K562 (cell line): ENCODE measurements around the gene PCSK5. TPM values are rescaled to one million over a fixed set of nuclear protein-coding genes. Genes with fewer than 3 reads are reported as not detected.
A peak's percentile ranks its signal among the peaks of the same experiment; 100 is the strongest.

ENCODE experiments used
- ATAC-seq: fragments of 200-7000 bp; cut with Tn5 transposase; 3 replicates; pipeline ENCODE4 v1.9.1; 2020; ENCODE audit warnings: moderate library complexity
- BruUV-seq: library from RNA; stranded (reverse); fragments of 400-500 nt; replicated peaks from 2 replicates; lab custom pipeline; 2021; lab: Mats Ljungman, UMichigan
- CTCF ChIA-PET: fragments of 300-600 bp; formaldehyde crosslinking; extraction: SDS; loops from one replicate; lab custom pipeline; 2021; ENCODE audit warnings: low intra/inter-chr PET ratio; lab: Yijun Ruan, JAX
- POLR2A ChIA-PET: fragments of 300-600, 350-650 bp; sonication (Branson Sonifier 250); formaldehyde crosslinking; extraction: SDS; loops from one replicate; lab custom pipeline; 2021; ENCODE audit warnings: antibody characterized with exemption, inconsistent platforms; lab: Yijun Ruan, JAX
- DNase-seq, 4 experiments: peaks; one replicate each; pipeline versions ENCODE4 v3.0.0 to v3.0.0-alpha.2; 2011 to 2018; ENCODE audit warnings: low spot score in 3 of 4, mixed read lengths in 3 of 4; ENCODE audit errors: extremely low read depth in 1 of 4
- FAIRE-seq: peaks from 2 replicates; lab custom pipeline; 2011; peaks lifted over from hg19 to GRCh38; lab: Jason Lieb, UNC
- H2AFZ ChIP-seq: 2 replicates; pipeline ENCODE4 v1.6.0; 2011; ENCODE audit warnings: low read depth, low read length, control low read depth, inconsistent platforms
- H3K27ac ChIP-seq: fragments of 200-600 bp; 3 replicates; pipeline ENCODE4 v1.8.0; 2011; ENCODE audit warnings: low read depth, mild to moderate bottlenecking, control low read depth, inconsistent platforms, low read length, moderate library complexity, mixed read lengths; ENCODE audit errors: extremely low read depth
- H3K27me3 ChIP-seq, 2 experiments: fragments of 300-600 bp in 1 of 2; 2 replicates in 1 of 2; 3 replicates in 1 of 2; pipeline versions ENCODE4 v1.6.0 to v1.8.0; 2011; ENCODE audit warnings: inconsistent platforms in 2 of 2, low read length in 2 of 2, mild to moderate bottlenecking in 1 of 2, mixed read lengths in 1 of 2, moderate library complexity in 1 of 2; ENCODE audit not compliant: control insufficient read depth in 2 of 2, insufficient read depth in 2 of 2
- H3K36me3 ChIP-seq: fragments of 300-600 bp; 3 replicates; pipeline ENCODE4 v1.8.0; 2011; ENCODE audit warnings: mild to moderate bottlenecking, low read length, inconsistent platforms; ENCODE audit not compliant: control insufficient read depth, insufficient read depth
- H3K4me1 ChIP-seq, 2 experiments: fragments of 200-600 bp in 1 of 2; replicated peaks in 1 of 2; 2 replicates in 1 of 2; 3 replicates in 1 of 2; pipeline versions ENCODE4 v1.5.1 to v1.8.0; 2011; ENCODE audit warnings: inconsistent platforms in 2 of 2, low read length in 2 of 2, mild to moderate bottlenecking in 1 of 2, mixed read lengths in 1 of 2, moderate library complexity in 1 of 2; ENCODE audit not compliant: control insufficient read depth in 2 of 2, insufficient read depth in 2 of 2
- H3K4me2 ChIP-seq: 2 replicates; pipeline ENCODE4 v1.6.1; 2011; ENCODE audit warnings: low read length, control low read depth, inconsistent platforms, mixed read lengths; ENCODE audit not compliant: insufficient read depth
- H3K4me3 ChIP-seq: fragments of 200-600 bp; sonication (generic), shearing (Covaris generic); 2 replicates; pipeline ENCODE4 v1.5.1; 2016; ENCODE audit warnings: control low read depth, inconsistent platforms
- H3K79me2 ChIP-seq: fragments of 200-600 bp; 3 replicates; pipeline ENCODE4 v1.8.0; 2011; ENCODE audit warnings: low read length, inconsistent platforms; ENCODE audit not compliant: control insufficient read depth, insufficient read depth
- H3K9ac ChIP-seq, 2 experiments: 2 replicates each; pipeline versions ENCODE4 v1.6.0 to v1.6.1; 2011; ENCODE audit warnings: low read depth in 2 of 2, low read length in 2 of 2, control low read depth in 1 of 2, inconsistent platforms in 1 of 2, mild to moderate bottlenecking in 1 of 2, mixed read lengths in 1 of 2; ENCODE audit not compliant: insufficient read depth in 1 of 2
- H3K9me1 ChIP-seq: one replicate; pipeline ENCODE4 v1.6.0; 2011; ENCODE audit warnings: inconsistent platforms, mild to moderate bottlenecking, low read length, moderate library complexity; ENCODE audit not compliant: control insufficient read depth, insufficient read depth
- H3K9me3 ChIP-seq: replicated peaks from 2 replicates; pipeline ENCODE4 v1.5.1; 2011; ENCODE audit warnings: low read depth, low read length, inconsistent platforms; ENCODE audit not compliant: control insufficient read depth, insufficient read depth
- H4K20me1 ChIP-seq: replicated peaks from 2 replicates; pipeline ENCODE4 v1.6.1; 2011; ENCODE audit warnings: low read length, inconsistent platforms, mixed read lengths; ENCODE audit not compliant: control insufficient read depth, insufficient read depth
- CBX8 ChIP-seq: fragments of 200-600 bp; sonication (generic); IDR thresholded peaks from 2 replicates; pipeline ENCODE4 v1.6.1; 2012; ENCODE audit warnings: borderline replicate concordance, mixed run types, low read depth, mild to moderate bottlenecking, moderate library complexity, mixed read lengths, low read length, control low read depth, inconsistent platforms; ENCODE audit not compliant: poor library complexity, severe bottlenecking; ENCODE audit errors: extremely low read depth
- CTCF ChIP-seq, 3 experiments: IDR thresholded peaks in 2 of 3; conservative IDR thresholded peaks in 1 of 3; 2 replicates each; pipeline ENCODE4 v1.5.1; 2011 to 2012; ENCODE audit warnings: low read length in 3 of 3, mild to moderate bottlenecking in 3 of 3, control low read depth in 2 of 3, improper control_type of control experiment in 1 of 3, inconsistent platforms in 1 of 3, low read depth in 1 of 3, mixed read lengths in 1 of 3, moderate library complexity in 1 of 3; ENCODE audit not compliant: insufficient read depth in 2 of 3
- FOSL1 ChIP-seq: fragments of 200-800 bp; sonication (Bioruptor generic); conservative IDR thresholded peaks from 2 replicates; pipeline ENCODE4 v1.6.1; 2016; ENCODE audit warnings: missing genetic modification characterization, missing compliant biosample characterization
- STAT5B ChIP-seq: fragments of 250-450 bp; sonication (Bioruptor Pico); IDR thresholded peaks from 2 replicates; pipeline ENCODE4 v1.8.0; 2021; ENCODE audit warnings: mild to moderate bottlenecking, inconsistent platforms
- ZNF175 ChIP-seq: fragments of 200-800 bp; sonication (Bioruptor generic); IDR thresholded peaks from 2 replicates; pipeline ENCODE4 v1.6.1; 2016; ENCODE audit warnings: low read depth, mild to moderate bottlenecking, missing genetic modification characterization, missing compliant biosample characterization
- ZNF780A ChIP-seq: fragments of 250-450 bp; sonication (Bioruptor Pico); IDR thresholded peaks from 2 replicates; pipeline ENCODE4 v1.5.0; 2021; ENCODE audit warnings: mild to moderate bottlenecking
- WGBS: fragments of 100-300 bp; shearing (Covaris generic); methylation state at CpG from one replicate; pipeline ENCODE4 v1.1.6; 2016; ENCODE audit warnings: low coverage, mixed read lengths; ENCODE audit not compliant: insufficient coverage; ENCODE audit errors: missing lambda C conversion rate; 5-methylcytosine and 5-hydroxymethylcytosine counted together
- in situ Hi-C: fragments of 300-500 bp; cut with MboI; formaldehyde crosslinking; loops from 4 replicates; pipeline ENCODE4 v1.15.0; 2018; ENCODE audit warnings: inconsistent platforms, mixed read lengths
- intact Hi-C: fragments of 100-400 bp; cut with micrococcal nuclease; formaldehyde crosslinking; loops from 2 replicates; pipeline ENCODE4 v1.14.2; 2022
- polyA plus RNA-seq, 8 experiments: library from polyadenylated mRNA; depleted of rRNA in 4 of 8; stranded (reverse) in 5 of 8; unstranded in 3 of 8; fragments of >200 nt; fragmentation: Nextera tagmentation in 2 of 8; fragmentation: Illumina TruSeq in 1 of 8; extraction: Ambion mirVana in 2 of 8; extraction: Trizol in 1 of 8; gene quantifications; 2 replicates each; pipeline versions ENCODE4 v1.2.1 to v1.2.3, GENCODE V29; 2011 to 2014; ENCODE audit warnings: inconsistent platforms in 1 of 8, missing spikeins in 1 of 8
- total RNA-seq, 7 experiments: library from RNA; depleted of rRNA in 6 of 7; stranded (reverse); fragments of >200 nt in 6 of 7; fragmentation: Illumina TruSeq in 2 of 7; extraction: Trizol in 2 of 7; gene quantifications; 2 replicates each; pipeline versions ENCODE4 v1.2.1 to v1.2.3, GENCODE V29; 2011 to 2021; ENCODE audit warnings: low replicate concordance in 1 of 7

PCSK5 gene
- total and polyA plus RNA-seq, 9 of the 15 experiments (the other 6 are each of a cell fraction or from before 2014, with no cell fraction given): not detected

DNA sequence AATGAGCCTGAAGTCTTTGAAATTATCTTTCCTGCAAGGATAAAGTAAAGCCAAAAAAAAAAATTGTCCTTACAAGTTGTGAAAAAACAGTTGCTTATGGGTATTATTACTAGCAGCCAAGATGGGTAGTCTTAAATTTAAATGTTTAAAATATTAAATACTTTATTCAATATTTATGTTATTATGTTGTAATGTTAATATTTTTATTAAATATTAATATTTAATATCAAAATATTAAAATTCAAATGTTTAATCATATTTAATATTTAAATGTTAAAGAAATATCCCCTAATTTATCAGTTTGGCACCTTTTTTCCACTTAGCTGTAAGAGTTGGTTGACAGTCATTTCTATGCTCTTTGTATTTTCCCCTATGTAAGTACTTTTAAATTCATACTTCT lies 86.1 kb downstream of the PCSK5 start:
- Histone ChIP-seq H3K27ac (no peak overlapping the region), H3K4me2 (no peak overlapping the region), H3K9ac (no peak overlapping the region), H4K20me1 (no peaks in the 10 kb centered on the region), H3K4me1 (no peaks in the 10 kb centered on the region), H3K9me1 (no peaks in the 10 kb centered on the region), H3K4me3 (no peak overlapping the region), H3K27me3 (no peaks in the 10 kb centered on the region), H3K36me3 (no peaks in the 10 kb centered on the region), H2AFZ (no peak overlapping the region), H3K79me2 (no peaks in the 10 kb centered on the region), H3K9me3 (no peaks in the 10 kb centered on the region)
- DNase-seq (no peak), ATAC-seq (no peak), FAIRE-seq (no peak)
- intact Hi-C loops: no loop called here
- ChIA-PET CTCF (no interaction called here), POLR2A (no interaction called here)
- no TSS peak for BruUV-seq
- TF ChIP-seq ZNF175 (CRISPR knock-in tag) (no peak), ZNF780A (no peak), CBX8 (no peak), STAT5B (CRISPR knock-in tag) (no peak)
- in situ Hi-C loops: no loop called here

DNA sequence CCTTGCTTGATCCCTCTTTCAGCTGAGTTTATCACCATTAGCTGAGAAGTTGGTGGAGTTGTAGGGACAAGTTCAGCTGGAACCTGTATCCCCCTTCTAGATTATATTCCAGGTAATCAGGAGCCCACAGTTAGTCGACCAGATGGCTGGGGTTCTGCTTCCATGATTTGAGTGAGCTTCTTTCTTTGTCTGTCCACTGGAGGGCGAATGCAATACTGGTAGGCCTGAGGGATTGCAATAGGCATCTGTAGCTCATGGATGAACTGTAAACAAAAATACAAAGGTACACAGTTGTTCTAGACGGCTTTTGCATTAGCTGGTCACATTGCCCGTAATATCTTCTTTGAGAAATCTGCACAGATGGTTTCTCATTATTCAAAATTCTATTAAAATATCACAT lies 88.9 kb downstream of the PCSK5 start:
- no peaks in the 10 kb centered on the region for H3K36me3 ChIP-seq
- no peak overlapping the region for H2AFZ ChIP-seq
- 0% methylated on average over 4 of the region's 4 CpGs for WGBS
- TF ChIP-seq FOSL1 (tag) (no peak), CTCF (IDR thresholded peaks at IDR 0.05 in 2 of 3, conservative IDR thresholded peaks at IDR 0.05 in 1 of 3; ENCODE audit: insufficient read depth in 2 of 3, low read depth in 1 of 3, low read length in 3 of 3) (peak in 1 of 3 experiments; percentile 17; a peak in 1 of 6 replicates)
- H3K9me3 ChIP-seq: no peaks in the 10 kb centered on the region
- H3K9ac ChIP-seq: no peak overlapping the region
- in situ Hi-C loops (no loop called here), intact Hi-C loops (no loop called here)
- H3K27ac ChIP-seq: no peak overlapping the region
- CTCF ChIA-PET: interaction anchor here (0.6 kb wide), 1 partner anchor 17 kb away, joined by 3 read pairs; no protein-coding TSS in a partner anchor
- no peak overlapping the region for H3K4me2 ChIP-seq
- POLR2A ChIA-PET: no interaction called here
- H3K9me1 ChIP-seq: no peaks in the 10 kb centered on the region
- BruUV-seq: no TSS peak
- H3K4me1 ChIP-seq: no peaks in the 10 kb centered on the region
- FAIRE-seq (no peak), DNase-seq (peak in 1 of 4 experiments; percentile 3), ATAC-seq (no peak)
- no peaks in the 10 kb centered on the region for H3K27me3 ChIP-seq
- no peaks in the 10 kb centered on the region for H4K20me1 ChIP-seq
- no peaks in the 10 kb centered on the region for H3K79me2 ChIP-seq
- H3K4me3 ChIP-seq: no peak overlapping the region
